Measurements from ENCODE around the gene LEF1. TPM values are rescaled to one million over a fixed set of nuclear protein-coding genes. Genes with fewer than 3 reads are reported as not detected.

The LEF1 gene
- total RNA-seq, 1 experiment from 2014 or later: 0.79 TPM

DNA sequence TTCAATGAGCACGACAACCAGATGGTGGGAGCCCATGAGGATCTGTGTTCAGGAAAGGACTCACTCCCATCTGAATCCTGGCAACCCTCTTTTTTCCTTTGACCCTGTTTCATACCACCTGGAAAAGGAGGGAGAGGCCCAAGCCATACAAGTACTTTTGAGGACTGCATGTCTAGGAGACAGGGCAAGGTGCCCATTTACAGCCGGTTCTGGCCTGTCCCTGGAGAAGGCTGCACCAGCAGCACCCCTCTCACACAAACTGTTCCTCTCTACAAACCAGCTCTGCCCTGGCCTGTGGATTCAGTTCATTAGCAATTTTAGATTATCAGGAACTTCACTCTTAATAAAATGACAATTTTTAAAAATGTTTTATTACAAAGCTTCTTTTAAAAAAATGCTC, 121.5 kb downstream of the LEF1 start (continued):
- TF ChIP-seq, protein P1, sequence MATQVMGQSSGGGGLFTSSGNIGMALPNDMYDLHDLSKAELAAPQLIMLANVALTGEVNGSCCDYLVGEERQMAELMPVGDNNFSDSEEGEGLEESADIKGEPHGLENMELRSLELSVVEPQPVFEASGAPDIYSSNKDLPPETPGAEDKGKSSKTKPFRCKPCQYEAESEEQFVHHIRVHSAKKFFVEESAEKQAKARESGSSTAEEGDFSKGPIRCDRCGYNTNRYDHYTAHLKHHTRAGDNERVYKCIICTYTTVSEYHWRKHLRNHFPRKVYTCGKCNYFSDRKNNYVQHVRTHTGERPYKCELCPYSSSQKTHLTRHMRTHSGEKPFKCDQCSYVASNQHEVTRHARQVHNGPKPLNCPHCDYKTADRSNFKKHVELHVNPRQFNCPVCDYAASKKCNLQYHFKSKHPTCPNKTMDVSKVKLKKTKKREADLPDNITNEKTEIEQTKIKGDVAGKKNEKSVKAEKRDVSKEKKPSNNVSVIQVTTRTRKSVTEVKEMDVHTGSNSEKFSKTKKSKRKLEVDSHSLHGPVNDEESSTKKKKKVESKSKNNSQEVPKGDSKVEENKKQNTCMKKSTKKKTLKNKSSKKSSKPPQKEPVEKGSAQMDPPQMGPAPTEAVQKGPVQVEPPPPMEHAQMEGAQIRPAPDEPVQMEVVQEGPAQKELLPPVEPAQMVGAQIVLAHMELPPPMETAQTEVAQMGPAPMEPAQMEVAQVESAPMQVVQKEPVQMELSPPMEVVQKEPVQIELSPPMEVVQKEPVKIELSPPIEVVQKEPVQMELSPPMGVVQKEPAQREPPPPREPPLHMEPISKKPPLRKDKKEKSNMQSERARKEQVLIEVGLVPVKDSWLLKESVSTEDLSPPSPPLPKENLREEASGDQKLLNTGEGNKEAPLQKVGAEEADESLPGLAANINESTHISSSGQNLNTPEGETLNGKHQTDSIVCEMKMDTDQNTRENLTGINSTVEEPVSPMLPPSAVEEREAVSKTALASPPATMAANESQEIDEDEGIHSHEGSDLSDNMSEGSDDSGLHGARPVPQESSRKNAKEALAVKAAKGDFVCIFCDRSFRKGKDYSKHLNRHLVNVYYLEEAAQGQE (IDR thresholded peaks at IDR 0.05; ENCODE audit: low read depth): no peak
- TF ChIP-seq SRF (IDR thresholded peaks at IDR 0.05; ENCODE audit: low read depth) (no peak), TCF7L2 (IDR thresholded peaks at IDR 0.05; ENCODE audit: borderline replicate concordance, extremely low read depth, insufficient read depth, insufficient read length) (no peak)

DNA sequence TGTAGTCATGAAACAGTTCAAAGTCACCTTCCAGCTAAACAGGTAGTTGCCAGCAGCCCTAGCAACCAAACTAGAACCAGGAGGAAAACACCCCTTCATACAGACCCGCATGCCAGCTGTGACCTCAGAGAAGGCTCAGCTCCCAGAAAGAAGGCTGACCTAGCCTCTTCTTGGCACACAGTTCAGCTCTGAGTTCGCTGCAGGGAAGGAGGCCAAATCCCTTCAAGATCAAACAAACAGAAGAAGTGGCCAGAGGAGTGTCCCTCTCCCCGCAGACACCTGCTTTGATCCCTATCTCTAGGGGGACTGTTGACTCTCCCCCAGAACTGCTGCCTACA, 123.1 kb downstream of the LEF1 start:
- Histone ChIP-seq H3K9me2 (ENCODE audit: insufficient read depth) (no peaks in the 10 kb centered on the region), H3K27me3 (ENCODE audit: insufficient read depth, low read length) (no peaks in the 10 kb centered on the region), H3K27ac (ENCODE audit: low read depth, low read length) (no peak overlapping the region), H3K9me3 (ENCODE audit: control insufficient read depth in 1 of 2, insufficient read depth in 1 of 2, low read depth in 1 of 2, low read length in 2 of 2) (no peaks in the 10 kb centered on the region), H3K4me2 (ENCODE audit: low read length) (no peak overlapping the region), H4K20me1 (ENCODE audit: insufficient read depth) (no peaks in the 10 kb centered on the region), H3K4me3 (replicated peaks in 1 of 2; ENCODE audit: low read depth in 1 of 2, low read length in 2 of 2) (no peak overlapping the region), H3K4me1 (ENCODE audit: control insufficient read depth in 1 of 2, insufficient read depth in 2 of 2, low read length in 2 of 2) (peaks cover 3 to 5% of the 10 kb centered on the region in 2 experiments; a peak in 3 of 4 replicates), H3K36me3 (ENCODE audit: control insufficient read depth in 1 of 2, insufficient read depth in 2 of 2, low read length in 2 of 2) (no peaks in the 10 kb centered on the region), H3K79me2 (ENCODE audit: insufficient read depth, low read length) (no peaks in the 10 kb centered on the region), H2AFZ (ENCODE audit: low read depth, low read length, poor library complexity, severe bottlenecking) (no peak overlapping the region), H3K9ac (ENCODE audit: low read length) (no peak overlapping the region)
- RAD21 ChIA-PET (ENCODE audit: low non-redundant PET in 1 of 2, low total read pairs in 2 of 2, uncharacterized antibody in 2 of 2, unreplicated experiment in 2 of 2): no interaction called here
- ATAC-seq (no peak), DNase-seq (ENCODE audit: low read depth, low spot score) (no peak)
- BruUV-seq (replicated peaks): no TSS peak
- POLR2A ChIA-PET: no interaction called here
- intact Hi-C loops (cut with micrococcal nuclease): no loop called here
- TF ChIP-seq, protein P2, sequence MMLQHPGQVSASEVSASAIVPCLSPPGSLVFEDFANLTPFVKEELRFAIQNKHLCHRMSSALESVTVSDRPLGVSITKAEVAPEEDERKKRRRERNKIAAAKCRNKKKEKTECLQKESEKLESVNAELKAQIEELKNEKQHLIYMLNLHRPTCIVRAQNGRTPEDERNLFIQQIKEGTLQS (IDR thresholded peaks at IDR 0.05): no peak
- TF ChIP-seq EZH2phosphoT487 (IDR thresholded peaks at IDR 0.05; ENCODE audit: borderline replicate concordance): no peak
- TF ChIP-seq, protein P1 (IDR thresholded peaks at IDR 0.05; ENCODE audit: low read depth): no peak
- no peak for TF ChIP-seq SRF (IDR thresholded peaks at IDR 0.05; ENCODE audit: low read depth)
- TF ChIP-seq ELF1 (IDR thresholded peaks at IDR 0.05; ENCODE audit: borderline replicate concordance, low read depth): no peak
- TF ChIP-seq POLR2AphosphoS5 (IDR thresholded peaks at IDR 0.05; ENCODE audit: low read depth, low read length): no peak
- no peak for TF ChIP-seq EZH2 (IDR thresholded peaks at IDR 0.05)
- TF ChIP-seq POLR2A (IDR thresholded peaks at IDR 0.05; ENCODE audit: borderline replicate concordance, extremely low read depth, insufficient read depth, insufficient read length): no peak
- no peak for TF ChIP-seq FOSL1 (IDR thresholded peaks at IDR 0.05; ENCODE audit: low read depth)
- TF ChIP-seq ZNF274 (IDR thresholded peaks at IDR 0.05; ENCODE audit: low read depth, low read length): no peak
- TF ChIP-seq EGR1 (IDR thresholded peaks at IDR 0.05; ENCODE audit: low read depth): no peak
- no peak for TF ChIP-seq ZFX (IDR thresholded peaks at IDR 0.05)
- TF ChIP-seq JUND (IDR thresholded peaks at IDR 0.05): no peak
- no peak for TF ChIP-seq CEBPB (IDR thresholded peaks at IDR 0.05; ENCODE audit: low read depth)
- no peak for TF ChIP-seq TCF7L2 (IDR thresholded peaks at IDR 0.05; ENCODE audit: borderline replicate concordance, extremely low read depth, insufficient read depth, insufficient read length)
- no peak for TF ChIP-seq SIN3A (IDR thresholded peaks at IDR 0.05; ENCODE audit: low read depth)
- TF ChIP-seq RAD21 (IDR thresholded peaks at IDR 0.05; ENCODE audit: low read depth): no peak
- TF ChIP-seq SP1 (IDR thresholded peaks at IDR 0.05; ENCODE audit: low read depth): no peak
- TF ChIP-seq YY1 (IDR thresholded peaks at IDR 0.05; ENCODE audit: extremely low read depth, insufficient replicate concordance, low read depth, low read length): no peak
- CTCF ChIA-PET: interaction anchor here (1.6 kb wide), 1 partner anchor 9 kb away, joined by 3 read pairs; no protein-coding TSS in a partner anchor
